ENCODE measurements around the gene ZNF784.

ZNF784 gene

GRCh38 chr19:55593096-55593772 is 31.1 kb downstream of the ZNF784 start:
- no peak for TF ChIP-seq CTCF (IDR thresholded peaks at IDR 0.05; ENCODE audit: low read depth, low read length)
- TF ChIP-seq EZH2phosphoT487 (IDR thresholded peaks at IDR 0.05; ENCODE audit: low read depth): no peak
- Histone ChIP-seq H4K20me1 (ENCODE audit: insufficient read depth, low read length) (no peaks in the 10 kb centered on the region), H3K4me3 (ENCODE audit: low read length) (no peak overlapping the region), H3K9me3 (ENCODE audit: insufficient read depth, low read length) (no peaks in the 10 kb centered on the region), H3K4me1 (ENCODE audit: low read length) (peaks cover under 1% of the 10 kb centered on the region), H3K79me2 (ENCODE audit: low read length) (peaks cover 2% of the 10 kb centered on the region; the same call in 1 of the 2 replicates), H3K9ac (ENCODE audit: low read length) (no peak overlapping the region), H3K4me2 (ENCODE audit: low read length) (no peak overlapping the region), H3K36me3 (replicated peaks; ENCODE audit: low read depth, low read length) (peaks cover 30% of the 10 kb centered on the region), H2AFZ (ENCODE audit: low read depth, low read length) (no peak overlapping the region), H3K27me3 (ENCODE audit: low read depth, low read length) (no peaks in the 10 kb centered on the region), H3K27ac (ENCODE audit: low read length) (no peak overlapping the region)

GRCh38 chr19:55592391-55593090 is 31.8 kb downstream of the ZNF784 start:
- Histone ChIP-seq H3K79me2 (ENCODE audit: low read length) (no peaks in the 10 kb centered on the region), H3K9me3 (ENCODE audit: insufficient read depth, low read length) (no peaks in the 10 kb centered on the region), H3K4me2 (ENCODE audit: low read length) (no peak overlapping the region), H4K20me1 (ENCODE audit: insufficient read depth, low read length) (no peaks in the 10 kb centered on the region), H3K4me1 (ENCODE audit: low read length) (no peaks in the 10 kb centered on the region), H3K9ac (ENCODE audit: low read length) (no peak overlapping the region), H3K27me3 (ENCODE audit: low read depth, low read length) (no peaks in the 10 kb centered on the region), H3K4me3 (ENCODE audit: low read length) (no peak overlapping the region), H3K27ac (ENCODE audit: low read length) (no peak overlapping the region), H3K36me3 (replicated peaks; ENCODE audit: low read depth, low read length) (peaks cover 30% of the 10 kb centered on the region), H2AFZ (ENCODE audit: low read depth, low read length) (no peak overlapping the region)
- TF ChIP-seq EZH2phosphoT487 (IDR thresholded peaks at IDR 0.05; ENCODE audit: low read depth) (no peak), CTCF (IDR thresholded peaks at IDR 0.05; ENCODE audit: low read depth, low read length) (no peak)

GRCh38 chr19:55591555-55591954 is 32.8 kb downstream of the ZNF784 start:
- 0 out of 2 replicates have a peak, but pooled peaks cover 3% of the 10 kb centered on the region for H3K4me1 ChIP-seq (ENCODE audit: low read length)
- H3K36me3 ChIP-seq (replicated peaks; ENCODE audit: low read depth, low read length): peaks cover 30% of the 10 kb centered on the region
- no peak for TF ChIP-seq EZH2phosphoT487 (IDR thresholded peaks at IDR 0.05; ENCODE audit: low read depth)
- TF ChIP-seq CTCF (IDR thresholded peaks at IDR 0.05; ENCODE audit: low read depth, low read length): no peak
- H3K9me3 ChIP-seq (ENCODE audit: insufficient read depth, low read length): no peaks in the 10 kb centered on the region
- H3K4me2 ChIP-seq (ENCODE audit: low read length): no peak overlapping the region
- no peak overlapping the region for H3K4me3 ChIP-seq (ENCODE audit: low read length)
- H3K79me2 ChIP-seq (ENCODE audit: low read length): no peaks in the 10 kb centered on the region
- H3K27me3 ChIP-seq (ENCODE audit: low read depth, low read length): no peaks in the 10 kb centered on the region
- no peak overlapping the region for H3K27ac ChIP-seq (ENCODE audit: low read length)
- no peaks in the 10 kb centered on the region for H4K20me1 ChIP-seq (ENCODE audit: insufficient read depth, low read length)
- no peak overlapping the region for H3K9ac ChIP-seq (ENCODE audit: low read length)
- no peak overlapping the region for H2AFZ ChIP-seq (ENCODE audit: low read depth, low read length)

GRCh38 chr19:55590617-55591016 is 33.7 kb downstream of the ZNF784 start:
- H4K20me1 ChIP-seq (ENCODE audit: insufficient read depth, low read length): no peaks in the 10 kb centered on the region
- 0 out of 2 replicates have a peak, but pooled peaks cover 3% of the 10 kb centered on the region for H3K4me1 ChIP-seq (ENCODE audit: low read length)
- H3K4me2 ChIP-seq (ENCODE audit: low read length): no peak overlapping the region
- TF ChIP-seq CTCF (IDR thresholded peaks at IDR 0.05; ENCODE audit: low read depth, low read length): no peak
- TF ChIP-seq EZH2phosphoT487 (IDR thresholded peaks at IDR 0.05; ENCODE audit: low read depth): no peak
- no peak overlapping the region for H3K27ac ChIP-seq (ENCODE audit: low read length)
- no peak overlapping the region for H2AFZ ChIP-seq (ENCODE audit: low read depth, low read length)
- peaks cover 24% of the 10 kb centered on the region for H3K36me3 ChIP-seq (replicated peaks; ENCODE audit: low read depth, low read length)
- no peak overlapping the region for H3K4me3 ChIP-seq (ENCODE audit: low read length)
- H3K79me2 ChIP-seq (ENCODE audit: low read length): no peaks in the 10 kb centered on the region
- no peak overlapping the region for H3K9ac ChIP-seq (ENCODE audit: low read length)
- H3K9me3 ChIP-seq (ENCODE audit: insufficient read depth, low read length): no peaks in the 10 kb centered on the region
- no peaks in the 10 kb centered on the region for H3K27me3 ChIP-seq (ENCODE audit: low read depth, low read length)
